Endothelial cell of umbilical vein (primary cell): ENCODE results near the gene TAS2R38.

Experiments used
- EZH2 ChIP-seq: IDR thresholded peaks from 2 replicates; pipeline ENCODE4 v1.6.1; 2012; ENCODE audit warnings: borderline replicate concordance, low read depth, mild to moderate bottlenecking, moderate library complexity, low read length, inconsistent platforms; ENCODE audit not compliant: severe bottlenecking
- FOS ChIP-seq: IDR thresholded peaks from 2 replicates; pipeline ENCODE4 v1.6.1; 2011; ENCODE audit warnings: mild to moderate bottlenecking, low read length, moderate library complexity, borderline replicate concordance; ENCODE audit not compliant: insufficient read depth
- GATA2 ChIP-seq: IDR thresholded peaks from 2 replicates; pipeline ENCODE4 v1.7.0; 2011; ENCODE audit warnings: low read depth, mild to moderate bottlenecking, moderate library complexity, mixed read lengths, low read length; ENCODE audit not compliant: insufficient read length, insufficient read depth
- JUN ChIP-seq: IDR thresholded peaks from 2 replicates; pipeline ENCODE4 v1.6.1; 2011; ENCODE audit warnings: borderline replicate concordance, low read depth; ENCODE audit not compliant: insufficient read length, insufficient read depth
- MYC ChIP-seq: IDR thresholded peaks from one replicate; pipeline ENCODE4 v1.6.1; 2011; ENCODE audit warnings: mild to moderate bottlenecking, low read depth, low read length
- POLR2A ChIP-seq: IDR thresholded peaks from 2 replicates; pipeline ENCODE4 v1.6.1; 2012; ENCODE audit warnings: low read depth, mild to moderate bottlenecking, control low read depth, low read length
- POLR2AphosphoS5 ChIP-seq: IDR thresholded peaks from 2 replicates; pipeline ENCODE4 v1.6.1; 2012; ENCODE audit warnings: low read depth, mild to moderate bottlenecking, control low read depth, low read length, moderate library complexity; ENCODE audit not compliant: insufficient read depth
- TF ChIP-seq, protein P1 (sequence below), 2 donors: IDR thresholded peaks; 1 replicate in 1 of 2; 2 replicates in 1 of 2; pipeline ENCODE4 v1.5.1; 2011; ENCODE audit warnings: low read length in 2 of 2, mild to moderate bottlenecking in 2 of 2, moderate library complexity in 2 of 2, control low read depth in 1 of 2, inconsistent platforms in 1 of 2, low read depth in 1 of 2; ENCODE audit not compliant: insufficient read depth in 1 of 2; ENCODE audit errors: extremely low read depth in 1 of 2
- TF ChIP-seq, protein P2 (sequence below): IDR thresholded peaks from 2 replicates; pipeline ENCODE4 v1.6.1; 2011; ENCODE audit not compliant: insufficient read depth, insufficient read length

DNA sequence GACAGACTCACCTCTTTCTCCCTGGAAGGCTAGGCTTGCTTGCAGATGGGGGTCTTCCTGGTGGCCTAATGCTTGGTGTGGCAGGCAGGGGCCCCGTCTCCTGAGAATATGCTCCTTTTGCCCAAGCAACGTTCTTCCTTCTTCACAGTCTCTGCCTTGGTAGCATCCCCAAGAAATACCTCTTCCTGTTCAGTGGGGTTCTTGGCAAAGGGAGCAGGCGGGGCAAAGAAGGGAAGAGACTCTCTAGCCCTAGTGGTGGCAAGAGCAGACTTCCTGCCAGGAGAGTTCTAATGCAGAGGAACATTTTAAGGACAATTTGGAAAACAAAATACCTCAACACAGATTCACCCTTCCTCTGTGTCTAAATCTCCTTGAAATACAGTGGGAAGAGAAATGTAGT lies 26.8 kb downstream of the TAS2R38 start, which contains the start of gene CLEC5A:
- TF ChIP-seq POLR2AphosphoS5 (no peak), POLR2A (no peak), MYC (no peak), JUN (no peak), EZH2 (no peak), FOS (no peak), GATA2 (no peak)
- TF ChIP-seq, protein P1, sequence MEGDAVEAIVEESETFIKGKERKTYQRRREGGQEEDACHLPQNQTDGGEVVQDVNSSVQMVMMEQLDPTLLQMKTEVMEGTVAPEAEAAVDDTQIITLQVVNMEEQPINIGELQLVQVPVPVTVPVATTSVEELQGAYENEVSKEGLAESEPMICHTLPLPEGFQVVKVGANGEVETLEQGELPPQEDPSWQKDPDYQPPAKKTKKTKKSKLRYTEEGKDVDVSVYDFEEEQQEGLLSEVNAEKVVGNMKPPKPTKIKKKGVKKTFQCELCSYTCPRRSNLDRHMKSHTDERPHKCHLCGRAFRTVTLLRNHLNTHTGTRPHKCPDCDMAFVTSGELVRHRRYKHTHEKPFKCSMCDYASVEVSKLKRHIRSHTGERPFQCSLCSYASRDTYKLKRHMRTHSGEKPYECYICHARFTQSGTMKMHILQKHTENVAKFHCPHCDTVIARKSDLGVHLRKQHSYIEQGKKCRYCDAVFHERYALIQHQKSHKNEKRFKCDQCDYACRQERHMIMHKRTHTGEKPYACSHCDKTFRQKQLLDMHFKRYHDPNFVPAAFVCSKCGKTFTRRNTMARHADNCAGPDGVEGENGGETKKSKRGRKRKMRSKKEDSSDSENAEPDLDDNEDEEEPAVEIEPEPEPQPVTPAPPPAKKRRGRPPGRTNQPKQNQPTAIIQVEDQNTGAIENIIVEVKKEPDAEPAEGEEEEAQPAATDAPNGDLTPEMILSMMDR (IDR thresholded peaks at IDR 0.05; ENCODE audit: extremely low read depth in 1 of 2, insufficient read depth in 1 of 2, low read depth in 1 of 2, low read length in 2 of 2): no peak
- TF ChIP-seq, protein P2, sequence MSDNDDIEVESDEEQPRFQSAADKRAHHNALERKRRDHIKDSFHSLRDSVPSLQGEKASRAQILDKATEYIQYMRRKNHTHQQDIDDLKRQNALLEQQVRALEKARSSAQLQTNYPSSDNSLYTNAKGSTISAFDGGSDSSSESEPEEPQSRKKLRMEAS: no peak
